Measurements from ENCODE around the gene MMRN1. TPM values are rescaled to one million over a fixed set of nuclear protein-coding genes. Genes with fewer than 3 reads are reported as not detected.

Gene MMRN1
- total RNA-seq, 4 donors from 2014 or later = 7.7 to 18.8 (median 10.7) TPM

DNA sequence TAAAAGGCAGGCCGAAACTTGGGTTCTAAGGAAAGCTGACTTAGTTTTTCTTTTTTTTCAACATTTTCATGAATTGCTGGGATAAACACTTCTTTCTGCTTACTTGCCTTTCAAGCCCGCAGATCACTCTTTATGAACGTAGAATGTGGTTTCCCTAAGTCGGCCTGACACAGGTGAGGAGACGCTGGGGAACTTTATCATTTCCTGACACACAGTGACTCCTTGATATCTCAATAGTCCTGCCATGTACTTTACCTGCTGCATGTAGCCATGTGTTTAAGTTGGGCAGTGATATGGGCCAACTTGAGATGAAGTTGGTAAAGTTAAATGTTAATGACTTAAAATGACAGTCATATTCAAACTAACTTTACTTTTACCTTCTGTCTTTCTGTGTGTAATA lies 31.1 kb upstream of the MMRN1 start:
- no peak for DNase-seq (ENCODE audit: low spot score in 2 of 2)
- Histone ChIP-seq H3K9me3 (no peaks in the 10 kb centered on the region), H3K4me1 (no peaks in the 10 kb centered on the region), H3K27ac (no peak overlapping the region), H3K36me3 (no peaks in the 10 kb centered on the region), H3K4me3 (no peak overlapping the region), H3K27me3 (no peaks in the 10 kb centered on the region)
- 61% methylated on average over 5 of the region's 5 CpGs for WGBS
- no peak for TF ChIP-seq EP300 (IDR thresholded peaks at IDR 0.05)
- no peak for TF ChIP-seq POLR2A (IDR thresholded peaks at IDR 0.05)
- TF ChIP-seq POLR2AphosphoS5 (IDR thresholded peaks at IDR 0.05) = no peak
- TF ChIP-seq, protein P1, sequence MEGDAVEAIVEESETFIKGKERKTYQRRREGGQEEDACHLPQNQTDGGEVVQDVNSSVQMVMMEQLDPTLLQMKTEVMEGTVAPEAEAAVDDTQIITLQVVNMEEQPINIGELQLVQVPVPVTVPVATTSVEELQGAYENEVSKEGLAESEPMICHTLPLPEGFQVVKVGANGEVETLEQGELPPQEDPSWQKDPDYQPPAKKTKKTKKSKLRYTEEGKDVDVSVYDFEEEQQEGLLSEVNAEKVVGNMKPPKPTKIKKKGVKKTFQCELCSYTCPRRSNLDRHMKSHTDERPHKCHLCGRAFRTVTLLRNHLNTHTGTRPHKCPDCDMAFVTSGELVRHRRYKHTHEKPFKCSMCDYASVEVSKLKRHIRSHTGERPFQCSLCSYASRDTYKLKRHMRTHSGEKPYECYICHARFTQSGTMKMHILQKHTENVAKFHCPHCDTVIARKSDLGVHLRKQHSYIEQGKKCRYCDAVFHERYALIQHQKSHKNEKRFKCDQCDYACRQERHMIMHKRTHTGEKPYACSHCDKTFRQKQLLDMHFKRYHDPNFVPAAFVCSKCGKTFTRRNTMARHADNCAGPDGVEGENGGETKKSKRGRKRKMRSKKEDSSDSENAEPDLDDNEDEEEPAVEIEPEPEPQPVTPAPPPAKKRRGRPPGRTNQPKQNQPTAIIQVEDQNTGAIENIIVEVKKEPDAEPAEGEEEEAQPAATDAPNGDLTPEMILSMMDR (IDR thresholded peaks at IDR 0.05) = no peak

DNA sequence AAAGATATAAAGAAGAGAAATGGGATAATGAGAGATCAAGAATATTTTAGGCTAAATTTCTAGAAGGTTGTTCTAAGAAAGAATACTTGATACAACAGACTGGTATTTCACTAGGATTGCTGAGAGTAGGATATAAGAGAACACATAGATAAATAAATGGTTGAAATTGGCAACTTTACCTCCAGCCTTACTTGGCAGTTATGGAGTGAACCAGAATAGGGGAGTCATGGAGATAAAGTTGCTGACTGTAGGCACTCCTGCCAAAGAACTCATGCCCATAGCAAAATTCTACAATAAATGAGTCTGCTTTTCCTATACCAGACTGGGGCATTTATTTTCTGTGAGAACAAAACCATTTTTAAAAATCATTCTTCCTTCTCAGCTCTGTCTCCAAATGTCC lies 26.4 kb upstream of the MMRN1 start:
- no peak for DNase-seq (ENCODE audit: low spot score in 2 of 2)
- H3K27ac ChIP-seq = no peak overlapping the region
- no peaks in the 10 kb centered on the region for H3K4me1 ChIP-seq
- no peaks in the 10 kb centered on the region for H3K36me3 ChIP-seq
- TF ChIP-seq, protein P1 (IDR thresholded peaks at IDR 0.05) = no peak
- TF ChIP-seq EP300 (IDR thresholded peaks at IDR 0.05) (no peak), POLR2A (IDR thresholded peaks at IDR 0.05) (no peak), POLR2AphosphoS5 (IDR thresholded peaks at IDR 0.05) (no peak)
- no peaks in the 10 kb centered on the region for H3K27me3 ChIP-seq
- H3K9me3 ChIP-seq = no peaks in the 10 kb centered on the region
- H3K4me3 ChIP-seq = no peak overlapping the region

DNA sequence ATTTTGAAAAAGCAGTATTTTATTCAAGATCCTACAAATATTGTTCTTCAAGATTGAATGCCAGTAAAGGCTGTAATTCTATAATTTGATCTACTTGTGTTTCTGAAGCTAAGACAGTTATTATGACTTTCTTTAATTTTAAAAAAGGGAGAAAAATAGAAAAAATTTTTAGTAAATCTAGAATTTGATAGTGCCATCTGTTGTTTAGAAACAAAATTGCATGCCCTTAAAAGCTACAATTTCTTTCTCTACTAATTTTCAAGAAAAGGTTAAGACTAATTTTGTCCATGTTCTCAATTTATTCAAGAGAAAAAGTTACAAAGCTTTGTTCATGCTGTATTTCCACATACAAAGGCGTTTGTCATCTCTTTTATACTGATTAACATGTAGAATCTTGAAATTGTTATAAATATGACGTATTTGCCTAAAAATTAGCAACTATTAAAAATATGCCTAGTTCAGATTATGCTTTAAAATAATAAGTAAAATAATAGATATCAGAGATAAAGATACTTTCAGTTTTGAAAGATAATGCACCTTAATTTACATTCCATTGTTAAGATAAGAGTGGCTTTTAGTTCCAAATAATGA lies 25.6 kb upstream of the MMRN1 start:
- no peak for TF ChIP-seq POLR2AphosphoS5 (IDR thresholded peaks at IDR 0.05)
- no peak for TF ChIP-seq EP300 (IDR thresholded peaks at IDR 0.05)
- TF ChIP-seq, protein P1 (IDR thresholded peaks at IDR 0.05) = peak in 1 of 2 donors; percentile 46
- no peak for TF ChIP-seq POLR2A (IDR thresholded peaks at IDR 0.05)

DNA sequence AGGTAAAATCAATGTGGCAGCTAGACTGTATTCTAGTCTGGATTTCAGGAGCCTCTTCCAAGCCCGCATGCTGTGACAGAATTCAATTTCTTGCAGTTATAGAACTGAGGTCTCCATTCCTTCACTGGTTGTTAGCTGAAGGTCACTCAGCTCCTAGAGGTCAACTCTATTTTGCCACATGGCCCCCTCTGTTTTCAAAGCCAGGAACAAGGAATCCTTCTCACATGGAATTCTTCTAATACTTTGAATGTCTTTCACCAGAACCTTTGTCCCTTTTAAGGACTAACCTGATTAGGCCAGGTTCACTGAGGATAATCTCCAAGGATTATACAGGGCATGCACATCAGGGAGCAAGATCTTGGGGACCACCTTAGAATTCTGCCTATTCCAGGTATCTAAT lies 23.4 kb upstream of the MMRN1 start:
- no peaks in the 10 kb centered on the region for H3K4me1 ChIP-seq
- 100% methylated on average over 1 of the region's 1 CpG for WGBS
- H3K27me3 ChIP-seq = no peaks in the 10 kb centered on the region
- DNase-seq (ENCODE audit: low spot score in 2 of 2) = no peak
- no peak overlapping the region for H3K27ac ChIP-seq
- H3K4me3 ChIP-seq = no peak overlapping the region
- TF ChIP-seq EP300 (IDR thresholded peaks at IDR 0.05) (no peak), POLR2A (IDR thresholded peaks at IDR 0.05) (no peak), POLR2AphosphoS5 (IDR thresholded peaks at IDR 0.05) (no peak)
- TF ChIP-seq, protein P1 (IDR thresholded peaks at IDR 0.05) = no peak
- H3K9me3 ChIP-seq = no peaks in the 10 kb centered on the region
- H3K36me3 ChIP-seq = no peaks in the 10 kb centered on the region

More for the DNA sequence above, 25.6 kb upstream of the MMRN1 start:
- no peaks in the 10 kb centered on the region for H3K4me1 ChIP-seq
- H3K27me3 ChIP-seq = no peaks in the 10 kb centered on the region
- H3K9me3 ChIP-seq = no peaks in the 10 kb centered on the region
- no peak overlapping the region for H3K27ac ChIP-seq
- DNase-seq (ENCODE audit: low spot score in 2 of 2) = no peak
- WGBS = 57% methylated on average over 2 of the region's 2 CpGs
- H3K4me3 ChIP-seq = no peak overlapping the region
- H3K36me3 ChIP-seq = no peaks in the 10 kb centered on the region

DNA sequence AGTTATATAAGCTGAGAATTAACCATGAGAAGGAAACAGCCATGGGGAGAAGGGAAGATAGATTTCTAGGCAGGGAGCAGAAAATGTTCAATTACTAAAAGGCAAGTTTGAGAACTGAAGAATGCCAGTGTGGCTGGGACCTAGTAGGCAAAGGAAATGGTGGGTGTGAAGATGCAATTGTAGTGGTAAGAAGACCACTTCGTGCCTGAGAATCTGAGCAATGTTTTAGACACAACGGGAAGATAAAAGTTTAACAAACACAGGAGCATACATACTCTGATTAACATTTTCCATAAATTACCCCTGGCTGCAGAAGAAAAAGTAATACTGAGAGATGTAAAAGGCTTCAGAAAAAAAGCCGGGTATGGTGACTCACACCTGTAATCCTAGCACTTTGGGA lies 18.1 kb upstream of the MMRN1 start:
- Histone ChIP-seq H3K4me1 (no peaks in the 10 kb centered on the region), H3K4me3 (no peak overlapping the region), H3K27ac (no peak overlapping the region), H3K36me3 (no peaks in the 10 kb centered on the region), H3K9me3 (no peaks in the 10 kb centered on the region), H3K27me3 (no peaks in the 10 kb centered on the region)
- 81% methylated on average over 3 of the region's 3 CpGs for WGBS
- TF ChIP-seq EP300 (IDR thresholded peaks at IDR 0.05) = no peak
- TF ChIP-seq POLR2AphosphoS5 (IDR thresholded peaks at IDR 0.05) = no peak
- TF ChIP-seq, protein P1 (IDR thresholded peaks at IDR 0.05) = no peak
- no peak for TF ChIP-seq POLR2A (IDR thresholded peaks at IDR 0.05)
- DNase-seq (ENCODE audit: low spot score in 2 of 2) = no peak

All from suprapubic skin (tissue), 4 donors.